HuH-7.5 (cell line): ENCODE measurements around the gene ZKSCAN3.
"Not testable (repeated sequence)": the region's sequence is repeated elsewhere in the genome, so short reads cannot be mapped to it uniquely, and the experiment has no call there.

Experiments
- DNase-seq: peaks from one replicate; pipeline ENCODE4 v3.0.0; 2011; ENCODE audit warnings: low spot score

Gene ZKSCAN3

GRCh38 chr6:28349892-28350737, at the start of gene ZKSCAN3:
Gene ZKSCAN3, plus strand, starts transcription at chr6:28349947. Its CDS starts 9,640 bp downstream, at chr6:28359587.
- peak; percentile 51 for DNase-seq

- no peak for DNase-seq
These were observed 46.2 kb upstream of the ZKSCAN3 start for GRCh38 chr6:28303570-28303969.

GRCh38 chr6:28306363-28306762, 43.4 kb upstream of the ZKSCAN3 start:
- not testable (repeated sequence) for DNase-seq

- no peak for DNase-seq
These were observed 38.5 kb upstream of the ZKSCAN3 start for GRCh38 chr6:28311139-28311823.

GRCh38 chr6:28312939-28313338, 36.8 kb upstream of the ZKSCAN3 start:
- DNase-seq: no peak

- DNase-seq: no peak
These were observed 34.1 kb upstream of the ZKSCAN3 start for GRCh38 chr6:28315628-28316027.

GRCh38 chr6:28317866-28318265, 31.9 kb upstream of the ZKSCAN3 start:
- not testable (repeated sequence) for DNase-seq

- no peak for DNase-seq
These were observed 27.1 kb upstream of the ZKSCAN3 start for GRCh38 chr6:28322661-28323060.

- DNase-seq: no peak
These were observed 25.8 kb upstream of the ZKSCAN3 start for GRCh38 chr6:28323813-28324424.

- no peak for DNase-seq
These were observed 23.3 kb upstream of the ZKSCAN3 start for GRCh38 chr6:28326371-28326948.

- no peak for DNase-seq
These were observed 19.7 kb upstream of the ZKSCAN3 start for GRCh38 chr6:28330041-28330440.

- no peak for DNase-seq
These were observed 16.7 kb upstream of the ZKSCAN3 start for GRCh38 chr6:28333047-28333446.

- no peak for DNase-seq
These were observed 16.1 kb upstream of the ZKSCAN3 start for GRCh38 chr6:28333599-28334018.

GRCh38 chr6:28334286-28335039, 15.3 kb upstream of the ZKSCAN3 start:
- DNase-seq: no peak

- DNase-seq: no peak
These were observed 14.6 kb upstream of the ZKSCAN3 start for GRCh38 chr6:28335040-28335563.

- DNase-seq: peak; percentile 20
These were observed 14.0 kb upstream of the ZKSCAN3 start, which contains the start of gene ZSCAN31 for GRCh38 chr6:28335564-28336283. Gene ZSCAN31, minus strand, starts transcription at chr6:28336148. Its CDS starts 6,465 bp downstream, at chr6:28329683.

- DNase-seq: no peak
These were observed 13.2 kb upstream of the ZKSCAN3 start for GRCh38 chr6:28336284-28337120.

GRCh38 chr6:28337121-28337520, 12.6 kb upstream of the ZKSCAN3 start:
- no peak for DNase-seq

GRCh38 chr6:28340310-28341095, 9.2 kb upstream of the ZKSCAN3 start:
- no peak for DNase-seq
